Central memory CD4-positive, alpha-beta T cell (primary cell): ENCODE measurements around the gene ST6GALNAC2.
"Not testable (repeated sequence)": the region's sequence is repeated elsewhere in the genome, so short reads cannot be mapped to it uniquely, and the experiment has no call there.

Experiments
- DNase-seq: peaks from one replicate; pipeline ENCODE4 v3.0.0; 2022
- total RNA-seq, 3 experiments: gene quantifications; one replicate each; lab custom pipeline; 2026; lab: John Stamatoyannopoulos, UW

Gene ST6GALNAC2
- total RNA-seq, result 0 to 0.98 (median 0) reads per million in 3 experiments

- DNase-seq, result peak; percentile 30
These were observed at the start of gene ST6GALNAC2 for GRCh38 chr17:76585649-76586593. ST6GALNAC2 (minus strand) TSS chr17:76585860; CDS start chr17:76585808, 52 bp downstream.

DNA sequence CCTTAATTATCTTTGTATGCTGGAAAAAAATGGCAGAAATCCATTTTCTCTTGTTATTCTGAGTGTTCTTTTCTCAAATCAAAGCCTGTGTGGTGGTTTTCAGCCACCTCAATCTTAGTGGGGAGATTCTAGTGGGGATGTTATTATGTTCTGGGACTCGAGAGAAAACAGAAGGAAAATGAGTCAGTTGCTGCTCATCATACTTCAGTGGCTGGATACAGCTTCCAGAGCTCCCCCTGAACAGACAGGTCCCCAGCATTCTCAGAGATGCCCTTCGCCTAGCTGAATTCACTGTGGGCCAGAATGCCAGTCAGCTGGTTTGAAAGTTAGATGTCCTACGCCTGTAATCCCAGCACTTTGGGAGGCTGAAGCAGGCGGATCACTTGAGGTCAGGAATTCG lies 49.4 kb upstream of the ST6GALNAC2 start:
- no peak for DNase-seq

GRCh38 chr17:76633628-76634328 lies 48.1 kb upstream of the ST6GALNAC2 start:
- DNase-seq, result no peak

DNA sequence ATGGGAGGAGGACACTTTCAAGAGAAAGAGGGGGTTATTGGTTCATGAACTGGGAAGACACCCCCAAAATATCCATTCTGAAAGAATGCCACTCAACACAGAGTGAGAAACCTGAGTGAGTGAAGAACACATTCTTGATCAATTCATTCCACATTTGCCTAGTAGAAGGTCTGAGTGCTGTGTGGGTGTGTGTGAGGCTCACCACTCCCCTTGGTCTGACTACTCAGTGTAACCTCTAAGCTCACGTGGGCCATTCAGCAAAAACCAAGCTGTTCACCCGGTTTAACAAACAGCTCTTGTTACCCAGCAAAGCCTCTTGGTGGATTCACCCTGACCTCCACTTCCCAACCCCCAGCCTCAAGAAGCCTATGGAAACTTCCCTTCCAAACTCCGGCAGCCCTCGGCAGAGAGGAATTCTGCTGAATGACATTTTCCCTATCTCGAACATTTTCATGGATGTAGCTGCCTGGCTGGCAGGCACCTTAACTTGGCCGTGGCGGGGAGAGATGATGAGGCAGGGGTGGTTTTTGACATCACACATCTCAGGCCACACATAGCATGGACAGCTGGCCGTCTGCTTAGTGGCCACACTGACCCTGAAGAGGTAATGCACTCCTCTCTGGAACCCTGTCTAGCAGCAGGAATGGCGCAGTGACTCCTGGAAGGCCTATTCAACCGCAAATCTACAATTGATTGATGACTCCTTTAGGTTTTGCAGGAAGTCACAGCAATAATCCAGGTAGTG lies 46.3 kb upstream of the ST6GALNAC2 start:
- DNase-seq, result no peak

GRCh38 chr17:76630151-76630550 lies 44.5 kb upstream of the ST6GALNAC2 start:
- DNase-seq, result no peak

GRCh38 chr17:76627510-76627909 lies 41.9 kb upstream of the ST6GALNAC2 start:
- no peak for DNase-seq

- DNase-seq, result no peak
These were observed 40.8 kb upstream of the ST6GALNAC2 start for GRCh38 chr17:76626442-76626841.

DNA sequence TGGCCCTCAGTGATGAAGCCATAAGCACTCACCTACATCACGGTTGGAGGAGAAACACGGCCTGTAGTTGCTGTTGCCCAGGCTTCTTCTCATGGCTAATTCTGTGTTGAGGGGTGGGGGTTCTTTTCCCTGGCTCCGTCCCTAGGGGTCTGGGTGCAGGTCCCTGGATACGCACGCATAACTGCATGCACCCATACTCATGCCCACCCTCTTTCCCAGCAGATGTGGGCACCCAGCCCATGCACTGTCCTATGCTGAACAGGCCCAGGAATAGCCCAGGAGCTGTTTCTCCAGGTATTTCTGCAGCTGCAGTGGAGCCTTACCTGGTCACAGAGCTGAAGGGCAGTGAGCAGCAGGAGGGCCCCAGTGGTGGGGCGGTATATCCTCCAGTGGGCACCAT lies 39.8 kb upstream of the ST6GALNAC2 start:
- no peak for DNase-seq

DNA sequence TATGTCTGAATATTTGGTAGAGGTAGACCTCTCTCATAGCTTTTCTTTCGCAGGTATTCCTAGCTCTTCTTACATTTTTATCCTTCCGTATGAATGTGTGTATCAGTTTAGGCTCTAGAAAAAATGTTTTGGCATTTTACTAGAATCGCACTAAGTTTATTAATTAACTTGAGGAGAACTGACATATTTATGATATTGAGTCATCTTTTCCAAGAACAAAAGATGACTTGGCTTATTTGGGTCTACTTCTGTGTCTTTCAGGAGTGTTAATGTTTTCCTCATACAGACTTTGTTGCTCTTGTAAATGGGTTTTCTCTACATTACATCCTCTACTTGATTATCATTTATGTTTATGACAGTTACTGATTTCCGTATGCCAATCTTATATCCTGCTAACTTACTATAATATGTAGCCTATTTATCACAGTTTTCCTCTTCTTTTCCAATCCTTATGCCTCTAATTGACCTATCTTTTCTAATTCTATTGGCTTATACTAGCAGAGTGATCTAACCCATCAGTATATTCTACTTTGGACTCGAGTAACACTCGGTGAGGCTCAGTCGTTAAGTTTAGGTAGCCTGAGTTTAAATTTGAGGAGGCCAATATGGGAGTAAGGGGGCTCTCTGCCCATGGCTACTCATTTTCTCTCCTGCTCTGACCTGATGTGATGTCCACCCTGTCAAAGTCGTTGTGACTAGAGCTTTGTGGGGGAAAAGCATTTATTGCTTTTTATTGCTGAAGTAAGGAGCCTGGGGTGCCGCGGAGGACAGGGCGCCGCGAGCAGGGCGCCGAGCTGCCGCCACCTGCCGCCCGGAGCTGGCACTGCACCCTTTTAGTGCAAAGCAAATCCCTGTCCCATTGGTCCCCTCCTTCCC lies 37.8 kb upstream of the ST6GALNAC2 start:
- peak; percentile 66 for DNase-seq

- no peak for DNase-seq
These were observed 32.2 kb upstream of the ST6GALNAC2 start for GRCh38 chr17:76617838-76618237.

DNA sequence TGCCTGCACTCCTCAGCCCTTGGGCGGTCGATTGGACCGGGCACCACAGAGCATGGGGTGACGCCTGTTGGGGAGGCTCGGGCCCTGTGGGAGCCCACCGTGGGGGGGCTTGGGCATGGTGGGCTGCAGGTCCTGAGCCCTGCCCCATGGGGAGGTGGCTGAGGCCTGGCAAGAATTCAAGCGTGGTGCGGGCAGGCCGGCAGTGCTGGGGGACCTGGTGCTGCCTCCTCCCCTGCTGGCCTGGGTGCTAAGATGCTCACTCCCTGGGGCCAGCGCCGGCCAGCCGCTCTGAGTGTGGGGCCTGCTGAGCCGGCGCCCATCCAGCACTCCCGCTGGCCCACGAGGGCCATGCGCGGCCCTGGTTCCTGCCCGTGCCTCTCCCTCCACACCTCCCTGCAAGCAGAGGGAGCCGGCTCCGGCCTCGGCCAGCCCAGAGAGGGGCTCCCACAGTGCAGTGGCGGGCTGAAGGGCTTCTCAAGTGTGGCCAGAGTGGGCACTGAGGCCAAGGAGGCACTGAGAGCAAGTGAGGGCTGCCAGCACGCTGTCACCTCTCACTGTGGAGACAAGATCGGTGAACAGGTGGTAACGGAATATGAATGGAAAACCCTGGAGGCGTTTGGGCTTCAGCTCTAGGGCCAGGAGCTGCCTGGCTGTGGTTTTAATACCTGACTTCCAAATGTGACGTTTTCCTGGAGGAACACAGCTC lies 29.4 kb upstream of the ST6GALNAC2 start:
- no peak for DNase-seq

GRCh38 chr17:76614064-76614759 lies 28.6 kb upstream of the ST6GALNAC2 start:
- not testable (repeated sequence) for DNase-seq

DNA sequence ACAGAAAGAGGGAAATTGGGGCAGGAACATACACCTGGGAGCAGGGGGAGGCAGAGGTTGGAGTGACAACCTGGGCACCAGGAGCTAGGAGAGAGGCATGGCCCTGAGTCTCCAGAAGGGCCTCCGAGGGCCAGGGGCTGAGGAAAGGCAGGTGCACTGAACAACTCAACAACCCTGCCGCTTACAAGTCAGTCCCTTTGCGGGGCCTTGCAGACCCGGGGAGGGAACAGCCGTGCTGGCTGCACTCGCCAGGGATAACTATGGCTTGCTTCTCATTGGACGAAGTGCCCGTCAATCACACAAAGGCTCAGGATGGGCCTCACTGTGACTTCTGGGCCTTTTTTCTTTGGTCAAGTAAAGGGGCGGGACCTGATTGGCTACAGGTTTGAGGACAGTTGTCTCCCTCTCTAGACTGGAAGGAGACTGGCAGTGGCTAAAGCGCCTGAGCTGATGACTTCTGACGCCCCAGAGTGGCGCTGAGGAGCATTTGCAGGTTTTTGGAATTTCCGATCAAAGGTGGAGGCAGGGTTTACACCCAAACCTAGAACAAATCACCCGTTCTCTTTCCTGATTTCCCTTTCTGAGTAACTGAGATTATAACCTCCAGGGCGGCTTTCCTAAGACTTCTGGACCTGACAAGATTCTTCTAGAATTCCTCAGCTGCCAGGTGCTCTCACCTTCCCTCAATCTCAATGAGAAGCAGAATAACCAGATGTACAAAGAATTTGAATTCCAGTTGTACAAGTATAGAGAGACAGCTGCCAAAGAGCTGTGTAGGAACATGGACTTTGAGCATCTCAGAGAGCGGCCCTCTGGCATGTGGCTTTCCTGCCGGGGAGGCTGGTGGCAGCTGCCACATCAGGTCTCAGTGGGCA lies 27.6 kb upstream of the ST6GALNAC2 start:
- DNase-seq, result no peak

DNA sequence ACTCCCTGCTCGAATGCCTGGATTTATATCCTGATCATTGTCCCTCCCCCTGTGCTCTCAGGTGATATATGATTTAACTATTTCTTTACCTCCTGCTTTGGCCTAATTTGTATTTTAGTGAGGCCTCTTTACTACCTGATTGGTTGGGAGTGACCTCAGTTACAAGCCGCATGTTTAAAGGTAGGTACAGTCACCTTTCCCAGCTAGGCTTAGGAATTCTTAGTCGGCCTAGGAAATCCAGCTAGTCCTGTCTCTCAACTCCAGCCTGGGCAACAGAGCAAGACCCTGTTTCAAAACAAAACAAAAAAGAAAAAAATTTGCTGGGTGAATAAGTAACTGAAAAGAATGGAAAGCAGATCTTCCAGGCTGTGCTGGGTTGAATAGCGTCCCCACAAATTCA lies 26.8 kb upstream of the ST6GALNAC2 start:
- no peak for DNase-seq

GRCh38 chr17:76611758-76612157 lies 26.1 kb upstream of the ST6GALNAC2 start:
- no peak for DNase-seq

GRCh38 chr17:76611080-76611749 lies 25.6 kb upstream of the ST6GALNAC2 start:
- not testable (repeated sequence) for DNase-seq

GRCh38 chr17:76606685-76607084 lies 21.0 kb upstream of the ST6GALNAC2 start:
- not testable (repeated sequence) for DNase-seq

- no peak for DNase-seq
These were observed 15.4 kb upstream of the ST6GALNAC2 start for GRCh38 chr17:76601065-76601464.
